Tibial nerve (tissue), 4 donors: Measurements from ENCODE around the gene FAM131C. TPM values are rescaled to one million over a fixed set of nuclear protein-coding genes. Genes with fewer than 3 reads are reported as not detected.
A peak's percentile ranks its signal among the peaks of the same experiment; 100 is the strongest.
"Not testable (repeated sequence)": the region's sequence is repeated elsewhere in the genome, so short reads cannot be mapped to it uniquely, and the experiment has no call there.

Source experiments
- DNase-seq, 2 donors: peaks; one replicate each; pipeline ENCODE4 v3.0.0-alpha.2; 2019; ENCODE audit warnings: low spot score in 2 of 2
- H3K27ac ChIP-seq, 4 donors: fragments of 200-600 bp; sonication (generic) in 3 of 4; one replicate each; pipeline ENCODE4 v1.5.1; 2017 to 2019; ENCODE audit warnings: mild to moderate bottlenecking in 1 of 4
- H3K27me3 ChIP-seq, 2 donors: fragments of 200-600 bp; sonication (generic) in 1 of 2; one replicate each; pipeline versions ENCODE4 v1.5.1 to v1.6.0; 2017 to 2019
- H3K36me3 ChIP-seq, 3 donors: fragments of 200-600 bp; sonication (generic); one replicate each; pipeline ENCODE4 v1.5.1; 2018 to 2019
- H3K4me1 ChIP-seq, 4 donors: fragments of 200-600 bp; sonication (generic) in 3 of 4; one replicate each; pipeline ENCODE4 v1.5.1; 2017 to 2019
- H3K4me3 ChIP-seq, 4 donors: fragments of 200-600 bp; sonication (generic) in 3 of 4; one replicate each; pipeline ENCODE4 v1.5.1; 2017 to 2019; ENCODE audit warnings: mild to moderate bottlenecking in 1 of 4, moderate library complexity in 1 of 4
- H3K9me3 ChIP-seq, 4 donors: fragments of 200-600 bp; sonication (generic) in 3 of 4; one replicate each; pipeline ENCODE4 v1.5.1; 2017 to 2019
- CTCF ChIP-seq, 5 experiments: fragments of 200-600 bp in 3 of 5; fragments of 450-650 bp in 2 of 5; sonication (generic) in 3 of 5; IDR thresholded peaks; one replicate each; pipeline ENCODE4 v1.5.1; 2016 to 2019; ENCODE audit warnings: antibody characterized with exemption in 5 of 5, mild to moderate bottlenecking in 3 of 5, moderate library complexity in 2 of 5
- EP300 ChIP-seq, 2 donors: sonication (generic); formaldehyde crosslinking; IDR thresholded peaks; one replicate each; pipeline ENCODE4 v1.6.1; 2017; ENCODE audit warnings: antibody characterized with exemption in 2 of 2, mild to moderate bottlenecking in 1 of 2
- POLR2A ChIP-seq, 2 donors: fragments of 450-650 bp; IDR thresholded peaks; one replicate each; pipeline ENCODE4 v1.6.1; 2017; ENCODE audit warnings: antibody characterized with exemption in 2 of 2, mild to moderate bottlenecking in 2 of 2, moderate library complexity in 2 of 2
- WGBS, 2 donors: methylation state at CpG; one replicate each; pipeline ENCODE4 v1.1.5; 2018; 5-methylcytosine and 5-hydroxymethylcytosine counted together
- total RNA-seq, 4 donors: library from RNA; depleted of rRNA; stranded (reverse); fragments of >200 nt; gene quantifications; one replicate each; pipeline ENCODE4 v1.1.0, GENCODE V29; 2016

The FAM131C gene
- total RNA-seq, 4 donors from 2014 or later = not detected

DNA sequence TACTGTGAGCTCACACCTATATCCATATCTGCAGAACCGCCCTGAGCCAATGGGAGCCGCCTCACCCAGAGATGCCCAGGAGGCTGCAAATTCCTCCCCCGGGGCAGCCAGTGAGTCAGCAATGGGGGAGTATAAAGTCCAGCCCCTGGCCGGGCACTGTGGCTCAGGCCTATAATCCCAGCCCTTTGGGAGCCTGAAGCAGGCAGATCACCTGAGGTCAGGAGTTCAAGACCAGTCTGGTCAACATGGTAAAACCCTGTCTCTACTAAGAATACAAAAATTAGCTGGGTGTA lies 34.9 kb downstream of the FAM131C start:
- H3K4me1 ChIP-seq = no peaks in the 10 kb centered on the region
- no peak overlapping the region for H3K4me3 ChIP-seq
- WGBS, 2 donors = 82 to 85% methylated on average over 4 of the region's 4 CpGs
- H3K27me3 ChIP-seq = no peaks in the 10 kb centered on the region
- no peak overlapping the region for H3K27ac ChIP-seq
- DNase-seq = no peak
- H3K9me3 ChIP-seq = no peaks in the 10 kb centered on the region
- no peaks in the 10 kb centered on the region for H3K36me3 ChIP-seq
- TF ChIP-seq EP300 (IDR thresholded peaks at IDR 0.05) = no peak
- no peak for TF ChIP-seq CTCF (IDR thresholded peaks at IDR 0.05)

DNA sequence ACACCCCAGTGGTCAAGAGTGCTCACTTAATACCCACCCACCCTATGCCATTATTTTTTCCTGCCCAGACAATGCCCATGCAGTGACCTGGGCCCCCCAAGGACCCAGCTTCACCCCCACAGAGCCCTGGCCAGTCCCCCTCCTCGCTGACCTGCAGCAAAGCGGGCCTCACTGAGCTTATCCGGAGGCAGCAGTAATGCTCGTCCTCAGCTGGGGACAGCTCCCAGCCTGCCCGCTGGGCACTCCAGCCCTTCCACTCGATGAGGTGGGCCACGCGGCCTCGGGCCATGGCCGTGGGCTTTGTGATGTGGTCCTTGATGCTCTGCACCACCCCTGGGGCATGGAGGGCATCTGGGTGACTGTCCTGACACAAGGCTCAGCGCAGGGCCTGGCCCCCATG lies 37.0 kb downstream of the FAM131C start:
- not testable (repeated sequence) for H3K27ac ChIP-seq

DNA sequence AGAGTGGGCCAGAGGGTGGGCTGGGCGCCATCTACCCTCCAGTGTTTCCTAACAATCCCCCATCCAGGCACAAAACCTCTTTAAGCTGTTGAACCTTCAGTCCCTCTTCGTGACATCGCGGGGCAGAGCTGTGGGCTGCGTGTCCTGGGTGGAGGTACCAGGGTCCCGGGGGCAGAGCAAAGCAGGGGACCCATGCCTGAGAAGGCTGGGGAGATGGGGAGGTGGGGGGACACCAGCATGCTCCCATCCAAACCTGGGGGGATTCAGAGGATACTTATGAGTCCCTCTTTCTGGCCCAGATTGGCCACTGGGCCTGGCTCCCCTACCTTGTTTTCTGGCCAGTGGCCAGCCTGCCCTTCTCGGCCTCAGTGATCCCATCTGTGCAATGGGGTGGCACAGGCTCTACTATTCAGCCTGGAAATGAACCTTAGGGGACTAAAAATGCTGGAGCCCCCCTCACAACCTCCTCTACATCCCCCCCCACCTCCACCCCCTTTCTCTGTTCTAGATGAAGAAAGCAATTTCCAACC lies 40.3 kb downstream of the FAM131C start:
- H3K4me3 ChIP-seq, H3K27ac ChIP-seq, DNase-seq, H3K9me3 ChIP-seq, H3K36me3 ChIP-seq, H3K4me1 ChIP-seq: not testable (repeated sequence)
- H3K27me3 ChIP-seq = peaks cover 0 to 21% of the 10 kb centered on the region in 2 donors
- whole genome bisulfite sequencing, 2 donors = 47 to 51% methylated on average over 7 of the region's 7 CpGs

More for the DNA sequence above, 37.0 kb downstream of the FAM131C start:
- H3K36me3 ChIP-seq, H3K4me1 ChIP-seq, DNase-seq, H3K27me3 ChIP-seq, H3K4me3 ChIP-seq, H3K9me3 ChIP-seq: not testable (repeated sequence)
- WGBS, 2 donors = 76 to 81% methylated on average over 6 of the region's 11 CpGs

- TF ChIP-seq POLR2A (IDR thresholded peaks at IDR 0.05) = no peak
- peak; percentile 86 to 99 (median 97) for TF ChIP-seq CTCF (IDR thresholded peaks at IDR 0.05)
- no peak overlapping the region for H3K27ac ChIP-seq
- WGBS, 2 donors = 43 to 48% methylated on average over 17 to 18 of the region's 18 CpGs
Measured at GRCh38 chr1:16032388-16033102, 40.9 kb downstream of the FAM131C start.

DNA sequence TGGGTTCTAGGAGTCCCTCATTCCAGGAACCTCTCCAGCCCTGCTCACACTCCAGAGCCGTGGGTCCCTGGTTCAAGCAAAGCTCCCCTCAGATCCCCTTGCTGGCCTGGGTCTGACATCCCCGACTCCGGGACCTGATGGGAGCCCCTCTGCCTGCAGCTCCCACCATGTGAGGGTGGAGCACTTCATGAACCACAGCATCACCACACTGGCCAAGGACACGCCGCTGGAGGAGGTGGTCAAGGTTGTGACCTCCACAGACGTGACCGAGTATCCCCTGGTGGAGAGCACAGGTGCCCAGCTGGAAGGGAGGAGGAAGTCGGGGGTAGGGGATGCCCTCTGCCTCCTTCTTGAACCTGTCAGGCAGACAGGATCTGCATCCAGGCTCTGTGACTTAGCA lies 41.9 kb downstream of the FAM131C start:
- 79 to 100% methylated on average over 4 to 8 of the region's 8 CpGs for WGBS, 2 donors
- H3K27me3 ChIP-seq = peaks cover 0 to 35% of the 10 kb centered on the region in 2 donors
- H3K4me3 ChIP-seq = no peak overlapping the region
- H3K36me3 ChIP-seq = no peaks in the 10 kb centered on the region
- H3K27ac ChIP-seq = no peak overlapping the region
- no peak for TF ChIP-seq POLR2A (IDR thresholded peaks at IDR 0.05)
- TF ChIP-seq EP300 (IDR thresholded peaks at IDR 0.05) = no peak
- TF ChIP-seq CTCF (IDR thresholded peaks at IDR 0.05) = no peak
- H3K9me3 ChIP-seq = no peaks in the 10 kb centered on the region
- H3K4me1 ChIP-seq = peaks cover 0 to 18% (median 8%) of the 10 kb centered on the region in 4 donors
- DNase-seq = no peak

More at GRCh38 chr1:16032388-16033102, 40.9 kb downstream of the FAM131C start:
- Histone ChIP-seq H3K4me3 (no peak overlapping the region), H3K27me3 (peaks cover 0 to 25% of the 10 kb centered on the region in 2 donors), H3K4me1 (peaks cover 0 to 8% (median 0%) of the 10 kb centered on the region in 4 donors), H3K9me3 (no peaks in the 10 kb centered on the region), H3K36me3 (no peaks in the 10 kb centered on the region)
- peak; percentile 70 to 86 for DNase-seq

DNA sequence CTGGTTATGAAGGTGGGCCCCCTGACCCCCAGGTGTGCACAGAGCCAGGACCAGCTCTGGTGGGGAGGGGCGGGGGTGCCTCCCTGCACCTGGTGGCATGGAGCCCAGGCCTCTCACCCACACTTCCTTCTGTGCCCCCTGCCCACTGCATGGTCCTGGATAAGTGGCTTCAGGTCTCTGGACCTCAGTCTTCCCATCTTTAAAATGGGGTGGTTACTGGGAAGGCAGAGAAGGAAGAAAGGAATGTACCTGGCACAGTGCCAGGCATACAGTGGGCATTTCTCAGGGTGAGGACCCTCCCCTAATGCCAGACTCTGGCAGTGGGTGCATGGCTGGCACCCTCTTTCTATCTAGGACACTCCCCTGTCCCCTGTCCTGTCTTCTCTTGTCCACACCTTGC lies 44.2 kb downstream of the FAM131C start:
- no peak overlapping the region for H3K27ac ChIP-seq
- peaks cover 0 to 20% (median 8%) of the 10 kb centered on the region in 4 donors for H3K4me1 ChIP-seq
- no peak for TF ChIP-seq CTCF (IDR thresholded peaks at IDR 0.05)
- no peak for TF ChIP-seq EP300 (IDR thresholded peaks at IDR 0.05)
- no peak for TF ChIP-seq POLR2A (IDR thresholded peaks at IDR 0.05)
- no peak overlapping the region for H3K4me3 ChIP-seq
- H3K9me3 ChIP-seq = no peaks in the 10 kb centered on the region
- H3K27me3 ChIP-seq = peaks cover 0 to 35% of the 10 kb centered on the region in 2 donors
- WGBS, 2 donors = 89 to 100% methylated on average over 1 of the region's 1 CpG
- no peak for DNase-seq
- H3K36me3 ChIP-seq = no peaks in the 10 kb centered on the region

DNA sequence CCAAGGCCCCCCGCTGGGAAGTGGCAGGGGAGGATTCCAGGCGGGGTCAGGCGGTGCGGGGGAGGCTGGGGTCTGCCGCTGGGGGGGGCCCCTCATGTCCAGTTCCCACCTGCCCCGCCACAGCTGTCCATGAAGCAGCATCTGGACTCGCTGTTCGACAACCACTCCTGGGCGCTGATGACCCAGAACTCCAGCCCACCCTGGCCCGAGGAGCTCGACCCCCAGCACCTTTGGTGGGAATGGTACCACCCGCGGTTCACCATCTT lies 44.5 kb downstream of the FAM131C start:
- peaks cover 0 to 20% (median 8%) of the 10 kb centered on the region in 4 donors for H3K4me1 ChIP-seq
- not testable (repeated sequence) for H3K4me3 ChIP-seq, H3K9me3 ChIP-seq, DNase-seq, H3K36me3 ChIP-seq, H3K27ac ChIP-seq
- WGBS, 2 donors = 75 to 96% methylated on average over 8 to 11 of the region's 13 CpGs
- peaks cover 0 to 35% of the 10 kb centered on the region in 2 donors for H3K27me3 ChIP-seq
